GM12875 (cell line): Measurements from ENCODE around the gene KCNQ2.

Experiments used
- H3K4me3 ChIP-seq: one replicate; pipeline ENCODE4 v1.5.1; 2011; ENCODE audit warnings: low read depth, low read length, control low read depth
- CTCF ChIP-seq: IDR thresholded peaks from 2 replicates; pipeline ENCODE4 v1.5.1; 2011; ENCODE audit warnings: low read depth, mild to moderate bottlenecking, control low read depth, inconsistent platforms, low read length, moderate library complexity, borderline replicate concordance; ENCODE audit not compliant: insufficient read depth

KCNQ2 gene

GRCh38 chr20:63392465-63393365 is 79.7 kb downstream of the KCNQ2 start:
- no peak for TF ChIP-seq CTCF
- H3K4me3 ChIP-seq, result no peak overlapping the region

- TF ChIP-seq CTCF, result no peak
- H3K4me3 ChIP-seq, result no peak overlapping the region
Observed at GRCh38 chr20:63387917-63388316, 84.5 kb downstream of the KCNQ2 start.

DNA sequence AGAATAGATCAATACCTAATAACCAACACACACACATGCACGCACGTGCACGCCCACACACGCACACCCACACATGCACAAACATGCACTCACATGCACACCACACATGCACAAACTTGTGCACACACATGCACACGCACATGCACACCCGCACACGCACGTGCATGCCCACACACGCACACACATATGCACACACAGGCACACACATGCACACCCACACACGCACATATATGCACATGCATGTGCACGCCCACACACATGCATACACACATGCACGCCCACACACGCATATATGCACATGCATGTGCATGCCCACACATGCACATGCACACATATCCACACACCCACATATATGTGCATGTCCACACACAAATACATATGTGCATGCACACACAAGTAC is 85.1 kb downstream of the KCNQ2 start:
- no peak overlapping the region for H3K4me3 ChIP-seq
- TF ChIP-seq CTCF, result no peak

- no peak overlapping the region for H3K4me3 ChIP-seq
- no peak for TF ChIP-seq CTCF
Observed at GRCh38 chr20:63386491-63386890, 86.0 kb downstream of the KCNQ2 start.

GRCh38 chr20:63385819-63386218 is 86.6 kb downstream of the KCNQ2 start:
- no peak for TF ChIP-seq CTCF

GRCh38 chr20:63384336-63384735 is 88.1 kb downstream of the KCNQ2 start:
- no peak overlapping the region for H3K4me3 ChIP-seq

More at GRCh38 chr20:63385819-63386218, 86.6 kb downstream of the KCNQ2 start:
- no peak overlapping the region for H3K4me3 ChIP-seq

More at GRCh38 chr20:63384336-63384735, 88.1 kb downstream of the KCNQ2 start:
- TF ChIP-seq CTCF, result no peak
